HepG2 (cell line): ENCODE data around the gene TRIM67. TPM values are rescaled to one million over a fixed set of nuclear protein-coding genes. Genes with fewer than 3 reads are reported as not detected.

Experiments
- ATAC-seq: fragments of 200-7000 bp; cut with Tn5 transposase; 3 replicates; pipeline ENCODE4 v1.9.1; 2020; ENCODE audit warnings: mild to moderate bottlenecking, moderate library complexity
- BruUV-seq: library from RNA; stranded (reverse); fragments of 400-500 nt; replicated peaks from 2 replicates; lab custom pipeline; 2021; lab: Mats Ljungman, UMichigan
- CTCF ChIA-PET: fragments of 300-600 bp; formaldehyde crosslinking; extraction: SDS; loops from one replicate; lab custom pipeline; 2021; ENCODE audit warnings: low total read pairs, inconsistent platforms, low intra/inter-chr PET ratio; lab: Yijun Ruan, JAX
- POLR2A ChIA-PET: fragments of 350-600 bp; sonication (Branson Sonifier 250); formaldehyde crosslinking; loops from one replicate; lab custom pipeline; 2020; ENCODE audit warnings: antibody characterized with exemption, inconsistent platforms; lab: Yijun Ruan, JAX
- DNase-seq: peaks from one replicate; pipeline ENCODE4 v3.0.0-alpha.2; 2015; ENCODE audit warnings: low spot score
- FAIRE-seq: peaks from 3 replicates; lab custom pipeline; 2011; peaks lifted over from hg19 to GRCh38; lab: Jason Lieb, UNC
- H2AFZ ChIP-seq: one replicate; pipeline ENCODE4 v1.6.1; 2011; ENCODE audit warnings: low read length, inconsistent platforms
- H3K27ac ChIP-seq: fragments of 300-600 bp; 3 replicates; pipeline ENCODE4 v1.8.0; 2011; ENCODE audit warnings: mixed run types, mild to moderate bottlenecking, mixed read lengths, low read length, inconsistent platforms; ENCODE audit not compliant: insufficient read depth; ENCODE audit errors: extremely low read length
- H3K27me3 ChIP-seq, 2 experiments: fragments of 200-600 bp in 1 of 2; 2 replicates in 1 of 2; 3 replicates in 1 of 2; pipeline versions ENCODE4 v1.6.0 to v1.8.0; 2011; ENCODE audit warnings: low read length in 2 of 2, mild to moderate bottlenecking in 2 of 2, moderate library complexity in 2 of 2, inconsistent platforms in 1 of 2; ENCODE audit not compliant: insufficient read depth in 2 of 2, control insufficient read depth in 1 of 2
- H3K36me3 ChIP-seq, 2 experiments: fragments of 200-600 bp in 1 of 2; replicated peaks in 1 of 2; 2 replicates in 1 of 2; 3 replicates in 1 of 2; pipeline versions ENCODE4 v1.5.1 to v1.8.0; 2011; ENCODE audit warnings: low read length in 2 of 2, inconsistent platforms in 1 of 2; ENCODE audit not compliant: insufficient read depth in 2 of 2, control insufficient read depth in 1 of 2
- H3K4me1 ChIP-seq: 2 replicates; pipeline ENCODE4 v1.5.1; 2012; ENCODE audit warnings: low read length, inconsistent platforms; ENCODE audit not compliant: insufficient read depth
- H3K4me2 ChIP-seq: 2 replicates; pipeline ENCODE4 v1.6.0; 2011; ENCODE audit warnings: low read depth, low read length, inconsistent platforms
- H3K4me3 ChIP-seq, 3 experiments: fragments of 200-600 bp in 1 of 3; sonication (generic), shearing (Covaris generic) in 1 of 3; replicated peaks in 1 of 3; 2 replicates each; pipeline ENCODE4 v1.5.1; 2011 to 2016; ENCODE audit warnings: low read length in 3 of 3, inconsistent platforms in 2 of 3, low read depth in 2 of 3, mild to moderate bottlenecking in 2 of 3, control low read depth in 1 of 3, mixed read lengths in 1 of 3; ENCODE audit not compliant: insufficient read depth in 1 of 3
- H3K79me2 ChIP-seq: one replicate; pipeline ENCODE4 v1.6.1; 2011; ENCODE audit warnings: low read length, inconsistent platforms; ENCODE audit not compliant: insufficient read depth
- H3K9ac ChIP-seq: 2 replicates; pipeline ENCODE4 v1.6.0; 2011; ENCODE audit warnings: mild to moderate bottlenecking, low read depth, low read length, inconsistent platforms; ENCODE audit not compliant: insufficient read depth
- H3K9me3 ChIP-seq: 2 replicates; pipeline ENCODE4 v1.5.1; 2012; ENCODE audit warnings: mild to moderate bottlenecking, low read length
- H4K20me1 ChIP-seq: 2 replicates; pipeline ENCODE4 v1.6.0; 2011; ENCODE audit warnings: inconsistent platforms, mild to moderate bottlenecking, low read length, moderate library complexity; ENCODE audit not compliant: insufficient read depth
- ARNT ChIP-seq: fragments of 450-650 bp; IDR thresholded peaks from 2 replicates; pipeline ENCODE4 v1.6.1; 2017
- MAFG ChIP-seq: sonication (generic); formaldehyde crosslinking; IDR thresholded peaks from 2 replicates; pipeline ENCODE4 v1.5.1; 2020; ENCODE audit warnings: mild to moderate bottlenecking, missing genetic modification reagents
- SSRP1 ChIP-seq: IDR thresholded peaks from 2 replicates; pipeline ENCODE4 v1.6.1; 2016; ENCODE audit warnings: control low read depth
- ZC3H4 ChIP-seq: sonication (generic); formaldehyde crosslinking; IDR thresholded peaks from 2 replicates; pipeline ENCODE4 v1.4.0; 2020; ENCODE audit warnings: missing genetic modification reagents, borderline replicate concordance
- ZNF414 ChIP-seq: sonication (generic); formaldehyde crosslinking; IDR thresholded peaks from 2 replicates; pipeline ENCODE4 v1.5.0; 2020; ENCODE audit warnings: missing genetic modification reagents
- ZNF431 ChIP-seq: sonication (generic); formaldehyde crosslinking; IDR thresholded peaks from 2 replicates; pipeline ENCODE4 v1.9.0; 2022; ENCODE audit warnings: missing genetic modification reagents, low read depth, mild to moderate bottlenecking, borderline replicate concordance
- ZNF558 ChIP-seq: sonication (generic); formaldehyde crosslinking; IDR thresholded peaks from 2 replicates; pipeline ENCODE4 v1.9.0; 2022; ENCODE audit warnings: mild to moderate bottlenecking, missing genetic modification reagents, borderline replicate concordance
- ZNF704 ChIP-seq: sonication (generic); formaldehyde crosslinking; IDR thresholded peaks from 2 replicates; pipeline ENCODE4 v1.8.1; 2023; ENCODE audit warnings: mild to moderate bottlenecking, inconsistent platforms, moderate library complexity, missing genetic modification reagents, borderline replicate concordance
- ZNF737 ChIP-seq: sonication (generic); formaldehyde crosslinking; IDR thresholded peaks from 2 replicates; pipeline ENCODE4 v1.5.0; 2020; ENCODE audit warnings: missing genetic modification reagents, mild to moderate bottlenecking, borderline replicate concordance
- WGBS: methylation state at CpG from one replicate; pipeline ENCODE4 v1.1.6; 2017; ENCODE audit warnings: low lambda C conversion rate; 5-methylcytosine and 5-hydroxymethylcytosine counted together
- in situ Hi-C: cut with HindIII; loops from 2 replicates; pipeline ENCODE4 v1.10.0; 2017; ENCODE audit warnings: low pct_unique_long_range_greater_than_20kb; ENCODE audit not compliant: extremely low pct_ligation_motif_present
- intact Hi-C: fragments of 100-400 bp; cut with micrococcal nuclease; formaldehyde crosslinking; loops from one replicate; pipeline ENCODE4 v1.10.0; 2022; ENCODE audit not compliant: unreplicated experiment
- polyA plus RNA-seq, 8 experiments: library from polyadenylated mRNA; depleted of rRNA in 3 of 8; stranded (reverse) in 7 of 8; unstranded in 1 of 8; fragments of >200 nt; fragmentation: Illumina TruSeq in 4 of 8; extraction: Trizol in 4 of 8; gene quantifications; 2 replicates each; pipeline versions ENCODE4 v1.2.1 to v1.2.3, GENCODE V29; 2011 to 2016; ENCODE audit warnings: low read depth in 4 of 8, missing spikeins in 1 of 8, mixed read lengths in 1 of 8; ENCODE audit not compliant: insufficient read depth in 1 of 8
- total RNA-seq, 5 experiments: library from RNA; depleted of rRNA; stranded (reverse); fragments of >200 nt; fragmentation: Illumina TruSeq; extraction: Trizol; gene quantifications; 2 replicates each; pipeline ENCODE4 v1.2.3, GENCODE V29; 2016; ENCODE audit warnings: low read depth in 1 of 5

TRIM67 gene
- total and polyA plus RNA-seq, 2 of the 13 experiments (the other 11 are each of a cell fraction or from before 2014, with no cell fraction given), result not detected

GRCh38 chr1:231240531-231240882 lies 78.6 kb downstream of the TRIM67 start:
- H3K9ac ChIP-seq, result peak overlapping the region; percentile 93
- TSS peak; percentile 70 for BruUV-seq
- in situ Hi-C loops, result no loop called here
- CTCF ChIA-PET, result interaction anchor here (0.9 kb wide), 1 partner anchor 29 kb away, joined by 3 read pairs; no protein-coding TSS in a partner anchor
- no peaks in the 10 kb centered on the region; a peak in 1 of 5 replicates for H3K27me3 ChIP-seq
- FAIRE-seq, result no peak
- H3K4me3 ChIP-seq, result peak overlapping the region; percentile 89 to 99 (median 93)
- no peak for DNase-seq
- POLR2A ChIA-PET, result interaction anchor here (1.2 kb wide), 1 partner anchor 97 kb away, joined by 3 read pairs; the partner anchor contains the start of genes EXOC8 and SPRTN
- peak overlapping the region; percentile 90 for H3K4me2 ChIP-seq
- ATAC-seq, result peak; percentile 20
- H3K9me3 ChIP-seq, result no peaks in the 10 kb centered on the region
- peak overlapping the region; percentile 88 for H3K27ac ChIP-seq
- peaks cover 79% of the 10 kb centered on the region for H3K4me1 ChIP-seq
- H4K20me1 ChIP-seq, result peaks cover 3% of the 10 kb centered on the region
- H3K36me3 ChIP-seq, result peaks cover 3 to 5% of the 10 kb centered on the region in 2 experiments; a peak in 3 of 5 replicates
- no peak overlapping the region for H2AFZ ChIP-seq
- TF ChIP-seq SSRP1 (CRISPR knock-in tag) (no peak), ARNT (no peak), ZNF558 (0 out of 2 replicates have a peak, but pooled peaks have one; percentile 18), ZNF431 (0 out of 2 replicates have a peak, but pooled peaks have one; percentile 39), ZNF414 (CRISPR knock-in tag) (0 out of 2 replicates have a peak, but pooled peaks have one; percentile 4), ZNF737 (0 out of 2 replicates have a peak, but pooled peaks have one; percentile 14), ZNF704 (CRISPR knock-in tag) (no peak), MAFG (no peak), ZC3H4 (CRISPR knock-in tag) (peak; percentile 77; the same call in 1 of the 2 replicates)
- 0% methylated on average over 10 of the region's 13 CpGs for WGBS
- peaks cover 77% of the 10 kb centered on the region for H3K79me2 ChIP-seq
- intact Hi-C loops, result loop anchor here (5.0 kb wide), 1 partner anchor 97 kb away; the partner anchor contains the start of genes EXOC8 and SPRTN
